GM13977 (cell line): ENCODE results near the gene CNNM3.

Source experiments
- DNase-seq: peaks from one replicate; pipeline ENCODE4 v3.0.0; 2012; ENCODE audit warnings: low spot score
- CTCF ChIP-seq: IDR thresholded peaks from 2 replicates; pipeline ENCODE4 v1.5.1; 2012; ENCODE audit warnings: mild to moderate bottlenecking, control low read depth; ENCODE audit not compliant: insufficient read depth; ENCODE audit errors: extremely low read depth, missing control alignments
- in situ Hi-C: fragments of 300-500 bp; cut with MboI; formaldehyde crosslinking; loops from one replicate; pipeline ENCODE4 v1.12.0; 2022; ENCODE audit warnings: low sequenced_read_pairs, low pct_unique_long_range_greater_than_20kb, mixed read lengths, inconsistent platforms; ENCODE audit not compliant: unreplicated experiment

Gene CNNM3

GRCh38 chr2:96817882-96818281 lies 1.8 kb downstream of the CNNM3 start:
- no peak for TF ChIP-seq CTCF
- in situ Hi-C loops: no loop called here

GRCh38 chr2:96819128-96819875 lies 3.2 kb downstream of the CNNM3 start:
- in situ Hi-C loops: no loop called here
- no peak for DNase-seq
- no peak for TF ChIP-seq CTCF

More at GRCh38 chr2:96817882-96818281, 1.8 kb downstream of the CNNM3 start:
- DNase-seq: no peak

GRCh38 chr2:96819876-96820511 lies 3.9 kb downstream of the CNNM3 start:
- TF ChIP-seq CTCF: no peak
- no peak for DNase-seq
- in situ Hi-C loops: no loop called here

- in situ Hi-C loops: no loop called here
- no peak for DNase-seq
- no peak for TF ChIP-seq CTCF
Observed at GRCh38 chr2:96821113-96821675, 5.1 kb downstream of the CNNM3 start.

- no peak for TF ChIP-seq CTCF
- in situ Hi-C loops: no loop called here
- DNase-seq: no peak
Observed at GRCh38 chr2:96822786-96823185, 6.7 kb downstream of the CNNM3 start.

- no peak for DNase-seq
- in situ Hi-C loops: no loop called here
- TF ChIP-seq CTCF: no peak
Observed at GRCh38 chr2:96823198-96823597, 7.1 kb downstream of the CNNM3 start.
